Measurements from ENCODE around the gene NCAPD2. TPM values are rescaled to one million over a fixed set of nuclear protein-coding genes. Genes with fewer than 3 reads are reported as not detected.

The NCAPD2 gene
- total and polyA plus RNA-seq, 2 of the 4 experiments (the other 2 are of a cell fraction), result 35.6 to 57.9 TPM

DNA sequence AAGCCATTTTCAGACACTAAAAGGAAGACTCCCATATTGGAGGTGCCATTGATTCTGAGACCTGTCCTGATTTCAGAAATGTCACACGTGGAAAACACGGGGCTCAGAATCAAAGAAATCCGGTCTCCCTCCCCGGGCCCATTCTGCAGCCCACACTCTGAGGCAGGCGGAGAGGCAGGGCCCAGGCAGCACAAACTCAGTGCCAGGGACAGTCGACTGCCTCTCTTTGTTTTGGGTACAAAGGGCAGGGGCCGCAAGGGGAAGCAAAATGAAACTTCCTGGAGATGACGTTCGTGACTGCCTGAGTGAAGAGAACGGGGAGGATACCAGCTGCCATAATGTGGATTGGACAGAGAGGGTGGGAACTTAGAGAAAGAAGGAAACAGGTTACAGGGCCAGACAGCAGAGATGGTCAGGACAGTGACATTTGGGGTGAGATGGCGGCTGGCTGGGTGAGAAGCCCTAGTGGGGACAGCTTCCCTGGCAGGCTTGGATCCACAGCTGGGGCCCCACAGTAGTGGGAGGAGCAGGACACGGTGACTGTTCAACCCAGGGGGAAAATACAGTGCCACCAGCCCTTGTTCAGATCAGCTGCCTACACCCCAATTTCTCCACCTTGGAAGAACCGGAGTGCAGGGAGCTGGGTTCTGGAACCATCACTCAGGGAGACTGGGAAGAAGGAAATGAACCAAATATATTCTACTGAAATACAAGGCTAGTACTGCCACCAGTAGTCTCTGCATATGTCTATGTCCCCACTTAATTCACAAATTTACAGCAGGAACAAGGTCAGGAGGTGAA lies 48.5 kb downstream of the NCAPD2 start:
- Histone ChIP-seq H3K4ac (ENCODE audit: low read depth, low read length) (no peak overlapping the region), H3K9me1 (ENCODE audit: insufficient read depth, low read length) (peaks cover 4% of the 10 kb centered on the region), H2BK5ac (ENCODE audit: low read depth, low read length, poor library complexity, severe bottlenecking) (no peak overlapping the region), H2BK20ac (ENCODE audit: low read depth, low read length) (no peak overlapping the region), H3K56ac (ENCODE audit: extremely low read depth, insufficient read depth, low read length) (no peak overlapping the region), H4K91ac (ENCODE audit: insufficient read depth, low read depth, low read length) (no peak overlapping the region), H3K23ac (ENCODE audit: low read depth, low read length) (peak overlapping the region; percentile 20; the same call in 1 of the 2 replicates), H2BK15ac (ENCODE audit: low read depth, low read length) (no peak overlapping the region), H2AK5ac (ENCODE audit: low read depth, low read length) (peak overlapping the region; percentile 62), H3K9ac (ENCODE audit: low read depth, low read length) (no peak overlapping the region), H2AFZ (replicated peaks; ENCODE audit: low read length, poor library complexity) (no peak overlapping the region), H3K14ac (replicated peaks; ENCODE audit: low read depth, low read length) (no peak overlapping the region), H3K36me3 (ENCODE audit: control insufficient read depth, insufficient read depth, low read length) (peaks cover 53% of the 10 kb centered on the region), H3K9me3 (ENCODE audit: control insufficient read depth, insufficient read depth, low read length) (no peaks in the 10 kb centered on the region), H3K4me1 (ENCODE audit: control insufficient read depth, insufficient read depth, low read length) (peaks cover 11% of the 10 kb centered on the region), H3K79me1 (ENCODE audit: low read depth in 1 of 2, low read length in 2 of 2) (peaks cover 8 to 73% of the 10 kb centered on the region in 2 experiments; a peak in 3 of 4 replicates), H3K18ac (ENCODE audit: low read depth, low read length) (no peak overlapping the region), H3K4me2 (ENCODE audit: low read depth, low read length) (no peak overlapping the region), H3K27ac (ENCODE audit: insufficient read depth, low read length) (no peak overlapping the region), H3K27me3 (ENCODE audit: control insufficient read depth, insufficient read depth, low read length) (no peaks in the 10 kb centered on the region), H2BK120ac (ENCODE audit: low read depth, low read length) (no peak overlapping the region), H4K20me1 (ENCODE audit: insufficient read depth, low read length) (peaks cover 44% of the 10 kb centered on the region), H3K4me3 (ENCODE audit: insufficient read depth, low read depth, low read length) (no peak overlapping the region), H4K5ac (ENCODE audit: low read depth, low read length) (no peak overlapping the region; the same call in 1 of the 2 replicates), H2AK9ac (replicated peaks; ENCODE audit: low read depth, low read length, poor library complexity) (no peak overlapping the region), H4K8ac (ENCODE audit: low read depth in 2 of 2, low read length in 2 of 2) (no peak overlapping the region)
- dilution Hi-C loops (cut with HindIII; ENCODE audit: low sequenced_read_pairs, unreplicated experiment), result no loop called here
- intact Hi-C loops (cut with micrococcal nuclease), result no loop called here
- no TSS peak for BruUV-seq (replicated peaks)
- ATAC-seq (ENCODE audit: low read depth) (no peak), DNase-seq (no peak)
- POLR2A ChIA-PET (ENCODE audit: unreplicated experiment), result no interaction called here
- in situ Hi-C loops (cut with MboI; ENCODE audit: low sequenced_read_pairs), result loop anchor here (5.0 to 10.0 kb wide), 2 partner anchors 120 to 208 kb away; no protein-coding TSS in a partner anchor
- CTCF ChIA-PET, result no interaction called here
- 84% methylated on average over 4 of the region's 13 CpGs; no CpG with 5 or more reads in 1 of the 2 experiments for WGBS, 2 experiments (ENCODE audit: extremely low coverage in 2 of 2, insufficient read length in 1 of 2)
- TF ChIP-seq POLR2A (IDR thresholded peaks at IDR 0.05; ENCODE audit: low read depth, low read length), result no peak
- TF ChIP-seq RAD21 (IDR thresholded peaks at IDR 0.05; ENCODE audit: low read length), result no peak
- no peak for TF ChIP-seq RCOR1 (IDR thresholded peaks at IDR 0.05; ENCODE audit: insufficient replicate concordance, low read length)
- TF ChIP-seq SMC3 (IDR thresholded peaks at IDR 0.05; ENCODE audit: low read depth, low read length), result no peak
- no peak for TF ChIP-seq CHD1 (IDR thresholded peaks at IDR 0.05; ENCODE audit: low read depth, low read length)
